Natural killer cell (primary cell): ENCODE measurements around the gene LHB. TPM values are rescaled to one million over a fixed set of nuclear protein-coding genes. Genes with fewer than 3 reads are reported as not detected.

Source experiments
- ATAC-seq, 3 donors: fragments of 150-1000 bp in 2 of 3; fragments of 200-7000 bp in 1 of 3; cut with Tn5 transposase; 1 replicate in 1 of 3; 2 replicates in 2 of 3; pipeline ENCODE4 v1.10.0; 2021; ENCODE audit warnings: mild to moderate bottlenecking in 2 of 3, moderate library complexity in 2 of 3
- DNase-seq, 2 donors: peaks; one replicate each; pipeline versions ENCODE4 v3.0.0 to v3.0.0-alpha.2; 2013 to 2021; ENCODE audit warnings: mixed read lengths in 1 of 2
- H3K27ac ChIP-seq: one replicate; pipeline ENCODE4 v1.5.1; 2013; ENCODE audit warnings: mild to moderate bottlenecking, low read length
- H3K27me3 ChIP-seq: one replicate; pipeline ENCODE4 v1.6.1; 2013; ENCODE audit warnings: low read length; ENCODE audit not compliant: control insufficient read depth, insufficient read depth
- H3K36me3 ChIP-seq: one replicate; pipeline ENCODE4 v1.6.1; 2013; ENCODE audit warnings: low read length; ENCODE audit not compliant: control insufficient read depth, insufficient read depth
- H3K4me1 ChIP-seq: one replicate; pipeline ENCODE4 v1.6.1; 2013; ENCODE audit warnings: low read length; ENCODE audit not compliant: control insufficient read depth, insufficient read depth
- H3K4me3 ChIP-seq: one replicate; pipeline ENCODE4 v1.5.1; 2013; ENCODE audit warnings: low read length
- H3K9me3 ChIP-seq: one replicate; pipeline ENCODE4 v1.6.1; 2013; ENCODE audit warnings: low read length; ENCODE audit not compliant: control insufficient read depth, insufficient read depth
- H3K27ac Mint-ChIP-seq, 2 donors: one replicate each; pipeline ENCODE4 v1.8.0; 2022; ENCODE audit warnings: mild to moderate bottlenecking in 2 of 2, mixed read lengths in 2 of 2, moderate library complexity in 1 of 2
- H3K27me3 Mint-ChIP-seq, 2 donors: one replicate each; pipeline ENCODE4 v1.8.0; 2022; ENCODE audit warnings: low read depth in 2 of 2, mixed read lengths in 2 of 2
- H3K36me3 Mint-ChIP-seq: one replicate; pipeline ENCODE4 v1.8.0; 2022; ENCODE audit warnings: mixed read lengths
- H3K4me1 Mint-ChIP-seq, 2 donors: one replicate each; pipeline ENCODE4 v1.8.0; 2022; ENCODE audit warnings: mixed read lengths in 2 of 2
- H3K4me3 Mint-ChIP-seq: one replicate; pipeline ENCODE4 v1.8.0; 2022; ENCODE audit warnings: mild to moderate bottlenecking, moderate library complexity, mixed read lengths
- H3K9me3 Mint-ChIP-seq, 2 donors: one replicate each; pipeline ENCODE4 v1.8.0; 2022; ENCODE audit warnings: mixed read lengths in 2 of 2
- WGBS: methylation state at CpG from one replicate; pipeline ENCODE4 v1.1.7; 2013; ENCODE audit warnings: missing lambda C conversion rate; ENCODE audit not compliant: insufficient coverage; 5-methylcytosine and 5-hydroxymethylcytosine counted together
- intact Hi-C: fragments of 100-400 bp; cut with micrococcal nuclease; formaldehyde crosslinking; loops from one replicate; pipeline ENCODE4 v1.14.2; 2022
- total RNA-seq, 4 donors: library from RNA; stranded (reverse); fragments of 120-200 nt in 1 of 4; gene quantifications; one replicate each; pipeline versions ENCODE4 v1.2.3 to v1.2.4, GENCODE V29; 2013 to 2022
- TF ChIP-seq, protein P1 (sequence below): fragments of 200-600 bp; IDR thresholded peaks from one replicate; pipeline ENCODE4 v1.8.0; 2022; ENCODE audit warnings: antibody characterized with exemption

Gene LHB
- total RNA-seq, 3 donors from 2014 or later (not counting 1 experiment from before 2014, with no cell fraction given), result 1.4 TPM; not detected in 2

DNA sequence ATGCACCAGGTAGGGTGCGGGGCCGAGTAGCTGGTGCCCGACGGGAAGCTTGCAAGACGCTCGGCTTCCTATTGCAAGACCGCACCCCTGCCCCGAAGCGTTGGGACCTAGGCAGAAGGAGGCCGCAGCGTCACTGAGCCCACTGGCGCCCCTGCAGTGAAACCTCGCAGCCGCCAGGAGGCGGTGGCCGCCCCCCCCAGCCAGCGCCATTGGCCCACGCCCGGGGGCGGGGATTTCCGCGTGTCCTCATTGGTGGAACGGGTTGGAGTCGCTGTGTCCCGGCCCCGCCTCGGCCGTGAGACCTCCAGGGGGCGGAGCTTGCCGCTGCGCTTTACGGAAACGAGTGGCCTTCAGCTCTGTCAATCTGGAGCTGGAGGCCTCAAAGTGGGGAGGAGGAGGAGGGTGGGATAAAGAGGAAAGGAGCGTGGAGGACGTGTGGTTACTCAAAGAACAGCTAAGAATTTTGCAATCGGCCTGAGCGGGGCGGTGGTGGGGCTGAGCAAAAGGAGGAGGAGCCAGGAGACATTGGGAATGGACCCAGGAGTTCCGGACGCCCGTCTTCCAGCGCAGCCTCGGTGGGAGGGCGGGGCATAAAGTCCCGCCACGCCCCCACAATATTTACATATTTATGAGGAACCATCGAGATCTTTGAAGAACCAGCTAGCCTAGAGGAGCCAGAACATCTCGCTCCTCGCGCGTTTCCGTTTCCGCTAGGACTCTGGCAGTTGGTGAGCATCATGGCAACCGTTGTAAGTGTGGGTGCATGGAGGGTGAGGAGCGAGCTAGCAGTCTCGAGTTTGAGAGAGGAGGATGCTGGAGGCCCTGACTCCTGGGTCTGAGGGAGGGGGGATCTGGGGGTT, 23.5 kb downstream of the LHB start, which contains the start of the genes GYS1 and RUVBL2:
Gene GYS1, minus strand, starts transcription at position 135 of the 860 bp plus-strand sequence. CDS start 197 bp downstream, outside the sequence.
Gene RUVBL2, plus strand, starts transcription at position 713 of the 860 bp plus-strand sequence. Its CDS starts 25 bp downstream, at position 738.
- H3K36me3 Mint-ChIP-seq, result no peaks in the 10 kb centered on the region
- intact Hi-C loops, result loop anchor here (10.0 kb wide), 2 partner anchors 151 to 359 kb away; partner anchors contain the start of gene DBP
- peaks cover 28 to 51% of the 10 kb centered on the region in 2 donors for H3K4me1 Mint-ChIP-seq

DNA sequence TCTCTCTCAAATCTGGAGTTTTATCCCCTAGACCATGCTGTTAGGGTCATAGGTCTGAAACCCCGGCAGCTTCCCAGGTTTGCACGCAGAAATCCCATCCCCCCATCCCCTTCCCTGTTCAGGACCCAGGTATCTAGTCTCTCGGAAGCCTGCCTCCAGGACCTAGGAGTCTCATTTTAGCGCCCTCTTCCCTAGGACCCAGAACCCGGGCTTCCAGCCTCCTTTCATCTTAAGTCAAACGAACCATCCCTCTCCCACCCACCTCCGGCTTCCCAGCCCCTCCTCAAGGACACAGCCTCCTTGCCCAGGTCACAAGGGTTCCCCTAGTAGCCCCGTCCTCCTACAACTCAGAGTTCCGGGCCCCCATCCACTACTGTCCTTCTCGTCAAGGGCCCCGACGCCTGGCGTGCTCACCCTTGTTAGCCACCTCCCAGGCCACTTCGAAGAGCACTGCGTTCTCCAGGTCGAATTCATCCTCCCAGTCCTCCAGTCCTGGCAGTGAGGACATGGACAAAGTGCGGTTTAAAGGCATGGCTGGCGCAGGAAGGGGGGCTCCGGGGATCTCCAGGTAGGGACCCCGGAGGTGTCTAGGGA, 24.2 kb downstream of the LHB start:
- intact Hi-C loops, result loop anchor here (10.0 kb wide), 2 partner anchors 152 to 358 kb away; partner anchors contain the start of gene DBP
- Mint-ChIP-seq H3K9me3 (no peaks in the 10 kb centered on the region), H3K27me3 (no peaks in the 10 kb centered on the region), H3K4me3 (peak overlapping the region; percentile 97), H3K27ac (peak overlapping the region; percentile 94 to 97), H3K36me3 (no peaks in the 10 kb centered on the region), H3K4me1 (peaks cover 28 to 52% of the 10 kb centered on the region in 2 donors)
- Histone ChIP-seq H3K9me3 (no peaks in the 10 kb centered on the region), H3K4me1 (peaks cover 31% of the 10 kb centered on the region), H3K4me3 (peak overlapping the region; percentile 79), H3K36me3 (peaks cover 6% of the 10 kb centered on the region), H3K27me3 (no peaks in the 10 kb centered on the region), H3K27ac (peak overlapping the region; percentile 30)
- under 1% methylated on average over 20 of the region's 20 CpGs for WGBS
- ATAC-seq, result no peak
- TF ChIP-seq, protein P1, sequence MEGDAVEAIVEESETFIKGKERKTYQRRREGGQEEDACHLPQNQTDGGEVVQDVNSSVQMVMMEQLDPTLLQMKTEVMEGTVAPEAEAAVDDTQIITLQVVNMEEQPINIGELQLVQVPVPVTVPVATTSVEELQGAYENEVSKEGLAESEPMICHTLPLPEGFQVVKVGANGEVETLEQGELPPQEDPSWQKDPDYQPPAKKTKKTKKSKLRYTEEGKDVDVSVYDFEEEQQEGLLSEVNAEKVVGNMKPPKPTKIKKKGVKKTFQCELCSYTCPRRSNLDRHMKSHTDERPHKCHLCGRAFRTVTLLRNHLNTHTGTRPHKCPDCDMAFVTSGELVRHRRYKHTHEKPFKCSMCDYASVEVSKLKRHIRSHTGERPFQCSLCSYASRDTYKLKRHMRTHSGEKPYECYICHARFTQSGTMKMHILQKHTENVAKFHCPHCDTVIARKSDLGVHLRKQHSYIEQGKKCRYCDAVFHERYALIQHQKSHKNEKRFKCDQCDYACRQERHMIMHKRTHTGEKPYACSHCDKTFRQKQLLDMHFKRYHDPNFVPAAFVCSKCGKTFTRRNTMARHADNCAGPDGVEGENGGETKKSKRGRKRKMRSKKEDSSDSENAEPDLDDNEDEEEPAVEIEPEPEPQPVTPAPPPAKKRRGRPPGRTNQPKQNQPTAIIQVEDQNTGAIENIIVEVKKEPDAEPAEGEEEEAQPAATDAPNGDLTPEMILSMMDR, result no peak
- DNase-seq, result no peak

More for the DNA sequence above, 23.5 kb downstream of the LHB start, which contains the start of the genes GYS1 and RUVBL2:
- peak; percentile 90 to 98 (median 92) for ATAC-seq
- Histone ChIP-seq H3K36me3 (peaks cover 4% of the 10 kb centered on the region), H3K27me3 (no peaks in the 10 kb centered on the region), H3K4me3 (peak within 1 kb of the TSS; percentile 79), H3K4me1 (peaks cover 31% of the 10 kb centered on the region), H3K27ac (peak within 1 kb of the TSS; percentile 86), H3K9me3 (no peaks in the 10 kb centered on the region)
- Mint-ChIP-seq H3K9me3 (no peaks in the 10 kb centered on the region), H3K27me3 (no peaks in the 10 kb centered on the region), H3K4me3 (peak within 1 kb of the TSS; percentile 97), H3K27ac (peak within 1 kb of the TSS; percentile 94 to 97)
- peak; percentile 98 to 100 for DNase-seq
- under 1% methylated on average over 56 of the region's 56 CpGs for WGBS
- TF ChIP-seq, protein P1, result peak; percentile 97

DNA sequence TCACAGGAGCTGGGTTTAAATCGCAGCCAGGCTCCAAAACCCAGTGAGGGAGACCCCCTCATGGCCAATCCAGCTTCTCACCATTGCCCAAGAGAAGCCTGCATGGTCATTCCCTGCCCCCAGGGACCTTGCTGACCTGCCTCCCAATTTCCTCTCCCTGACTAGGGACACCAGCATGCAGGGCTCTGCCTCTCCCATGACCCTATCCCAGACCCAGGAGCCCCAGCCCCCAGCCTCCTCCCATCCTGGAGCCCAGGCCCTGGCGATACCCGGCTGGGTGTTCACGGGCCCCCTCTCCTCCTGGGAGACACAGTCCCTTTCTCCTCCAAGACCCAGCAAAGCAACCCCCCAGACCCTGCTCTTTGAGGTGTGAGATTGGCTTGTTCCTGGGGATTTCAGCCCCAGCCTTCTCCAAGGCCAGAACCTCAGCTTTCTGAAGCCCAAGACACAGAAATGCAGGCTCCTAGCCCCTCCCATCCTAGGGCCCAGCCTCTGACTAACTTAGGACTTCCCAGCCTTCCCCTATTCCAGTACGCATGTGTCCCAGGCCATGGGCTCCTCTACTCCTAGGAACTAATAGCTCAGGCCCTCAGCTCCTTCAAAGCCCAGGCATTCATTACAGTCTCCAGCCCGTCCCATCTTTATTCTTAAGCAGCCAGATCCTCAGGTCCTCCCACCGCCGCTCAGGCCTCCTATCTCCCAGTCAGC, 24.9 kb downstream of the LHB start:
- 51% methylated on average over 8 of the region's 8 CpGs for WGBS

More for the DNA sequence above, 24.9 kb downstream of the LHB start:
- peak overlapping the region; percentile 30 for H3K27ac ChIP-seq
- H3K4me1 ChIP-seq, result peaks cover 31% of the 10 kb centered on the region
- peaks cover 6% of the 10 kb centered on the region for H3K36me3 ChIP-seq
- intact Hi-C loops, result loop anchor here (10.0 kb wide), 2 partner anchors 153 to 357 kb away; partner anchors contain the start of gene DBP
- Mint-ChIP-seq H3K4me1 (peaks cover 28 to 50% of the 10 kb centered on the region in 2 donors), H3K27ac (peak overlapping the region; percentile 94 to 97), H3K36me3 (no peaks in the 10 kb centered on the region), H3K27me3 (no peaks in the 10 kb centered on the region), H3K9me3 (no peaks in the 10 kb centered on the region), H3K4me3 (peak overlapping the region; percentile 97)
- no peak for ATAC-seq
- no peaks in the 10 kb centered on the region for H3K27me3 ChIP-seq
- TF ChIP-seq, protein P1, result no peak
- peak overlapping the region; percentile 79 for H3K4me3 ChIP-seq
- DNase-seq, result no peak
- no peaks in the 10 kb centered on the region for H3K9me3 ChIP-seq
